Amniotic stem cell (primary cell): ENCODE results near the gene TEAD4.

Experiments
- DNase-seq: peaks from one replicate; lab custom pipeline; 2025; lab: John Stamatoyannopoulos, UW

TEAD4 gene

DNA sequence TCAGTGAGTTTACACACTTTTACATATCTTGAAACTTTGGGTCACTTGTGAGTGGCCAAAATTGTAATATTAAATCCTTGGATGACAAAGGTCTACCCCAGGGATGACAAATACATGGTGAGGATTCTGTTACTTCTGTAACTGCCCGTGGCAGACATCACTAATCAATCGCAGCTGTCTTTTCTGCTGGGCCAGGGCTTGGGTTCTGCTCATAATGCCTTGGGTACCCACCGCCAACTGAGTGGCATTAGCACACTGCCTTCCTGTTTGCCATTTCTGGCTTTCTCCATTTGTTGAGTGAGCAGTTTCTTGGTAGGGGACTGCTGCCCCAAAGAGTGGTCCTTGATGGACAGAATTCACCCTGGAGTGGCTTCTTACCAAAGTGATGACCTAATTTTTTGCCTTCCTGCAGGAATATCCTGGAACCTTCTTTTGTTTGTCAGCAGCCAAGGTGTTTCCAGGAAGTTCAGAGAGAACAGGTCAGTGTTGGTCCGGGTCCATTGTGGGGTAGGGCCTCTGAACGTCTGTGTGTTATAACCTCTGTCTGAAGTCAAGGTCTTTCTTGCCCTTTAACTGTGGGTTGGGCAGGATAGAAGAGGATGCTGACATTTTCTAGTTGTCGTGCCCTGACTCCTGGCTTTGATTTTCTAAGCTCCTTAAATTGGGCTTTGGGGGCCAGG lies 124.2 kb downstream of the TEAD4 start:
- DNase-seq, result no peak

DNA sequence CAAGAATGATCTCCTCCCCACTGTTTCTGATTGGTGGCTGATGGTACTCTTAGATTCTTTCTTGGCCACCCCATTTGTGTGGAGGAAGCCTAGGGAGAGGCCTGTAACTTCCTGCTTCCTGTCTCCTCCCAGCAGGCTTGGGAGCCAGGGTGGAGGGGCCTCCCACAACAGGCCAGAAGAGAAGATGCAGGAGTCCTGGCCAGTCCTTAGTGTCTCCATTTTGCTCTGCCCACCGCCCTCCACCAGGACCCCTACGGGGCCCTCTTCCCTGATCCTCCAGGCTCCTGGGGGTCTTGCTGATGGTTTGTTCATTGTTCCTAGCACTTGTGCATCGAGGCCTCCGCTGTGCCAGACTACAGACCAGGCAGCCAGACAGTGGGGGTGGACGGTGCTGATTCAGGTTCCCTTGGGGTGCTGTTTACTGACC lies 124.7 kb downstream of the TEAD4 start:
- no peak for DNase-seq

DNA sequence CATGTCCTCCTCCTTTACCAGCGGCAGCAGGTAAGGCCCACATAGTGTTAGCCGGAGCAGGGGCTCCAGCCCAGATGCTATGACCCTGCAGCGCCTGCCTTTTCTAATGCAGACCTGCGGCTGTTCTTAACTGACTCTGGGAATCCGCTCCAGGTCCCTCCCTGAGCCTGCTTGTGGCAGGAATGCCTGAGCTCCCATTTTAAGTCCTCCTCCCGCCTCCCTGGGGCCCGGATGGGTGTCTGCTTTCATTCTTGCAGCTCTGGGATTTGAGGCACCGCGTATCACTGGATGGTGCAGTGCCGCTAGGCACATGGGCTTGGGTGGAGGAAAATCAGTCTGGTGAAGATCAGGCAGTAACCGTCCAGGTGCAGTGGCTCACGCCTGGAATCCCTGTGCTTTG lies 125.5 kb downstream of the TEAD4 start:
- no peak for DNase-seq

DNA sequence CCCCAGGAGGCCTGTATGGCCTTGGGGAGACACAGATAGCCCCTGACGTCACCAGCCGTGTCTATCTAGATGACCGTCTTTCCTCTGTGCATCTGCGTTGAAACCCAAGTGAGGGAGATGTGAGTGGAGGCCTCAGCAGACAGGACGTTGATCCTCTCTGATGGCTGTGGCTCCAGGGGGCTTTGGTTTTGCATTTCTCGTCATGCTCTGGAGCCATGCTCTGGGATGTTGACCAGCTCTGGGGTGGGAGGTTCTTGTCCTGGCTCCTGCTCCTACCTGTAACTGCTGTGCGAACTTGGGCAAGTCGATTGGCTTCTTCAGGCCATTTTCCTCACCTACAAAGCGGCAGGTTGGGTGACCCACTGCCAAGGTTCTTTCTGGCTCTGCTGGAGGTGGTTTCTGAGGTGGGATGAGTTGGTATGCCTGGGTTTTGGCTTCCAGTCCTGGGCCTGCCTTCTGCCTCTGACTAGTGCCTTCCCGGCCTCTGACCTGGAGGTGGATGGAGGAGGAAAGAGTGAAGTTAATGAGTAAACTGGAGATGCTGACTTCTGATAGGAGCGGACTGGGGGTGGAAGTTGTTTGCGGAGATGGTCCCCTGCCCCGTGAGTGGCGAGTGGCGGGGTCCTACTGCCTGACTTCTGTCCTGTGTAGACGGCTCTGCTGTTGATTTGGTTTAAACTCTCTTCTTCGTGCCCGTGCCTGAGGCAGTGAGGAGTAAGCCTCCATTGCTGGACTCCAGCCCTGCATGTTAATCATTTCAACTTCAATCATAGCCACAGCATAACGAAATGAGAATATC lies 126.3 kb downstream of the TEAD4 start:
- DNase-seq, result no peak

DNA sequence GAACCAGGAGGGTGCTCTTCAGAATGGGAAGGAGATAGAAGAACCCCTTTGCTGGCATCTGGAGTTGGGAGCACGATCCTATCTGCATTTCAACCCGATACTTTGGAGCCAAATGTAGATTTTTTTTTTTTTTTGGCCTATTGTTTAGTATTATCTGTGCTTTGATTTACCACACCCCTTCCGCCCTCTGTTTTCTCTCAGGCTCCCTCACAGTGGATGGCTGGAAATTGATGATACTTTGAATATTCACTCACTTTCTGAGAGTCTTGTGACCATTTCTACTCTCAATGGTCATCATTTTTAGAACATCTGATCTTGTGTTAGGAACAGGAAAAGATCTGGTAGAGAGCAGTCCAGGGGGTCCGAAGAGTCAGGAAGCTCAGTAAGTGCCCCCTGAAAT lies 127.0 kb downstream of the TEAD4 start:
- no peak for DNase-seq

DNA sequence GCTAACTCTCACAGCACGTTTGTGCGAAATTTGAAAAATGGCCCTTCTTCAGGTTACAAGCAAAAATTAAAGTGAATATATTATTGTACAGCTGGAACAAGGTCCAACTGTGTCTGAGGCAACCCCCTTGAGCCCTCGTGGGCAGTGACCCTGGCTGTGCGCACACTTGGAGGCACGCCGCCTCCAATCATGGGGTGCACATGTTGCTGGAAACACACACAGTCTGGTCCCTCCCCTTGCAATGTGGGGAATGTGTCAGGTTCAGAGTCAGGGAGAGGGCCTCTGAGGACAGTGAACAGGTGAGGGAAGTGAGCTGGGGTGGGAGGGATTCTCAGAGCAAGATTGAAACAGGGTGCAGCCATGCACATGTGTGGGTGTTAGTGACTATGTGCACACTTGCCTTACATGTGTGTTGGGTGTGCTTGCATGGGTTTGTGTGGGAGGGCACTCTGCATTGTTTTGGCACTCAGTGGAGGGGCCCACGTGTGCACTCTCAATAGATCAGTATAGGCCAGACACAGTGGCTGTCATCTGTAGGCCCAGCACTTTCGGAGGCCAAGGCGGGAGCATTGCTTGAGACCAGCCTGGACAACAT lies 127.6 kb downstream of the TEAD4 start:
- no peak for DNase-seq

DNA sequence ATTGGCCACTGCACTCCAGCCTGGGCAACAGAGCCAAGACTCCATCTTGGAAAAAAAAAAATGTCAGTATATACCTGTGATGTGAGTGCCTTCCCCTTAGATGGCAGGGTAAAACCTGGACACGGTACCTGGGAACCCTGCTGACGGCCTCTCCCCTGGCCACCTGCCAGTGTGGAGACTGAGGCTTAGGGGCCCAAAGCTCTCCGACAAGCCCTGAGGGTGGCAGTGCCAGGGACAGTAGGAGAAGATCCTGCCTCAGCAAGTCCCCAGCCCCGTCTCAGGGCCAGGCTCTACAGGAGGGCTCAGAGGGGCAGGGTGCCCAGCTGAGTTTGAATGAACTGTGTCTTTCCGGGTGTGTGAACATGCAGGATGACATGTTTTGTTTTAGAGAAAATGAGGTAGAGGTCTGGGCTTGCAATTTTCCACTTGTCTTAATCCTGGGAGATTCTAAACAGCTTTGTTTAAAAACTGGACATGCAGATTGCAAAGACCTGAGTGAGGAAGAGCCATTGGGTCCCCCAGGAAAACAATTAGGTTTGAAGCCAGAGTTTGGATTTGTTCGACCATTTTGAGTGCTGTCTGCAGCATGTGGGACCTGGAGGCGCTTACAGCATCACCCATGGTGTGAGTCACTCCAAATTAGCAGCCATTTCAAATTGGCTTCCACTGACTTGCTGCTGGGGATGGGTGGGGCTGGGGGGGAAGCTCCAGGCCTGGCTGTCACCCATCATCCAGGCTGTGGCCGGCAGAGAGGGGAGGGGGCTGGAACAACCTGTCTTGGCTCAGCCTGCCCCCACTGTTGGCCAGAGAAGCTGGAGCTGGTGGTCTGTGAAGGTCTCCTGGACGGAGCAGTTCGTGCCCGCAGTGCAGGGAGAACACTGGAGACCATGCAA lies 128.8 kb downstream of the TEAD4 start:
- no peak for DNase-seq

DNA sequence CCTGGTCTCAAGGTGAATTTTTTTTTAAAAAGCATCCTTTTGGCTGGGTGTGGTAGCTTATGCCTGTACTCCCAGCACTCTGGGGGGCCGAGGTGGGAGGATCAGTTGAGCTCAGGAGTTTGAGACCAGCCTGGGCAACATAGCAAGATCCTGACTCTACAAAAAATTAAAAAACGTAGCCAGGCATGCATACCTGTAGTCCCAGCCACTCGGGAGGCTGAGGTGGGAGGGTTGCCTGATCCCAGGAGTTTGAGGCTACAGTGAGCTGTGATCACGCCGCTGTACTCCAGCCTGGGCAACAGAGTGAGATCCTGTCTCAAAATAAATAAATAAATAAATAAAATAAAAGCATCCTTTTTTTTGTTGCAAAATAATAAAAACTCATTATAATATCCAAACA lies 130.4 kb downstream of the TEAD4 start:
- DNase-seq, result no peak
